ENCODE results near the gene MAP2K3. TPM values are rescaled to one million over a fixed set of nuclear protein-coding genes. Genes with fewer than 3 reads are reported as not detected.

MAP2K3 gene
- total and polyA plus RNA-seq, 2 donors (not counting 1 experiment from before 2014, with no cell fraction given), result 23.8 to 80.9 TPM

- H3K27me3 ChIP-seq (ENCODE audit: control insufficient read depth, insufficient read depth, low read length), result no peaks in the 10 kb centered on the region
- H2AFZ ChIP-seq (ENCODE audit: low read length), result no peak overlapping the region
- no peak for DNase-seq (ENCODE audit: low read depth in 2 of 2)
- H3K79me2 ChIP-seq (ENCODE audit: control insufficient read depth, insufficient read depth, low read length), result peaks cover 98% of the 10 kb centered on the region
- H3K4me3 ChIP-seq (replicated peaks in 1 of 4; ENCODE audit: control extremely low read depth in 1 of 4, insufficient read depth in 1 of 4, low read depth in 3 of 4, low read length in 4 of 4), result no peak overlapping the region
- H3K4me2 ChIP-seq (ENCODE audit: extremely low read depth, insufficient read depth, low read length), result no peak overlapping the region
- H3K4me1 ChIP-seq (ENCODE audit: control insufficient read depth, extremely low read depth, insufficient read depth, low read length), result peaks cover 27% of the 10 kb centered on the region
- no peak overlapping the region for H3K27ac ChIP-seq (ENCODE audit: insufficient read depth, low read length)
- H3K36me3 ChIP-seq (ENCODE audit: control insufficient read depth, insufficient read depth, low read length), result peaks cover 17% of the 10 kb centered on the region
- H3K9ac ChIP-seq (ENCODE audit: insufficient read depth, low read length), result no peak overlapping the region
- TF ChIP-seq EZH2 (IDR thresholded peaks at IDR 0.05; ENCODE audit: low read length, missing control alignments) (no peak), CTCF (conservative IDR thresholded peaks at IDR 0.05 in 1 of 2, IDR thresholded peaks at IDR 0.05 in 1 of 2; ENCODE audit: low read depth in 1 of 2, low read length in 2 of 2) (no peak)
- H3K9me3 ChIP-seq (ENCODE audit: control insufficient read depth, insufficient read depth, low read depth, low read length), result no peaks in the 10 kb centered on the region
- peaks cover 2% of the 10 kb centered on the region for H4K20me1 ChIP-seq (ENCODE audit: control insufficient read depth, extremely low read depth, insufficient read depth, low read length)
Measured at GRCh38 chr17:21291357-21291756, 6.8 kb downstream of the MAP2K3 start.

GRCh38 chr17:21291862-21292261 lies 7.4 kb downstream of the MAP2K3 start:
- Histone ChIP-seq H3K9me3 (ENCODE audit: control insufficient read depth, insufficient read depth, low read depth, low read length) (no peaks in the 10 kb centered on the region), H3K4me3 (replicated peaks in 1 of 4; ENCODE audit: control extremely low read depth in 1 of 4, insufficient read depth in 1 of 4, low read depth in 3 of 4, low read length in 4 of 4) (no peak overlapping the region), H3K27ac (ENCODE audit: insufficient read depth, low read length) (no peak overlapping the region), H3K4me1 (ENCODE audit: control insufficient read depth, extremely low read depth, insufficient read depth, low read length) (peaks cover 25% of the 10 kb centered on the region), H4K20me1 (ENCODE audit: control insufficient read depth, extremely low read depth, insufficient read depth, low read length) (peaks cover 2% of the 10 kb centered on the region), H3K79me2 (ENCODE audit: control insufficient read depth, insufficient read depth, low read length) (peaks cover 100% of the 10 kb centered on the region), H3K9ac (ENCODE audit: insufficient read depth, low read length) (no peak overlapping the region), H3K4me2 (ENCODE audit: extremely low read depth, insufficient read depth, low read length) (no peak overlapping the region), H3K36me3 (ENCODE audit: control insufficient read depth, insufficient read depth, low read length) (peaks cover 17% of the 10 kb centered on the region), H2AFZ (ENCODE audit: low read length) (no peak overlapping the region), H3K27me3 (ENCODE audit: control insufficient read depth, insufficient read depth, low read length) (no peaks in the 10 kb centered on the region)
- TF ChIP-seq EZH2 (IDR thresholded peaks at IDR 0.05; ENCODE audit: low read length, missing control alignments), result no peak
- TF ChIP-seq CTCF (conservative IDR thresholded peaks at IDR 0.05 in 1 of 2, IDR thresholded peaks at IDR 0.05 in 1 of 2; ENCODE audit: low read depth in 1 of 2, low read length in 2 of 2), result no peak
- no peak for DNase-seq (ENCODE audit: low read depth in 2 of 2)

- DNase-seq (ENCODE audit: low read depth in 2 of 2), result no peak
- Histone ChIP-seq H3K36me3 (ENCODE audit: control insufficient read depth, insufficient read depth, low read length) (peaks cover 13% of the 10 kb centered on the region), H3K79me2 (ENCODE audit: control insufficient read depth, insufficient read depth, low read length) (peaks cover 100% of the 10 kb centered on the region), H2AFZ (ENCODE audit: low read length) (no peak overlapping the region), H3K9ac (ENCODE audit: insufficient read depth, low read length) (no peak overlapping the region), H3K27me3 (ENCODE audit: control insufficient read depth, insufficient read depth, low read length) (no peaks in the 10 kb centered on the region), H3K4me3 (replicated peaks in 1 of 4; ENCODE audit: control extremely low read depth in 1 of 4, insufficient read depth in 1 of 4, low read depth in 3 of 4, low read length in 4 of 4) (no peak overlapping the region), H3K4me1 (ENCODE audit: control insufficient read depth, extremely low read depth, insufficient read depth, low read length) (peaks cover 14% of the 10 kb centered on the region), H3K9me3 (ENCODE audit: control insufficient read depth, insufficient read depth, low read depth, low read length) (no peaks in the 10 kb centered on the region), H3K4me2 (ENCODE audit: extremely low read depth, insufficient read depth, low read length) (no peak overlapping the region), H4K20me1 (ENCODE audit: control insufficient read depth, extremely low read depth, insufficient read depth, low read length) (peaks cover 2% of the 10 kb centered on the region), H3K27ac (ENCODE audit: insufficient read depth, low read length) (no peak overlapping the region)
- TF ChIP-seq EZH2 (IDR thresholded peaks at IDR 0.05; ENCODE audit: low read length, missing control alignments) (no peak), CTCF (conservative IDR thresholded peaks at IDR 0.05 in 1 of 2, IDR thresholded peaks at IDR 0.05 in 1 of 2; ENCODE audit: low read depth in 1 of 2, low read length in 2 of 2) (no peak)
Measured at GRCh38 chr17:21292867-21293830, 8.6 kb downstream of the MAP2K3 start.
